ENCODE data around the gene NDUFB4. TPM values are rescaled to one million over a fixed set of nuclear protein-coding genes. Genes with fewer than 3 reads are reported as not detected.
"Not testable (repeated sequence)": the region's sequence is repeated elsewhere in the genome, so short reads cannot be mapped to it uniquely, and the experiment has no call there.

Gene NDUFB4
- total RNA-seq, 4 donors from 2014 or later = 81.4 to 197 (median 119) TPM

- no peak overlapping the region for H3K27ac ChIP-seq
- peaks cover 0 to 12% (median 3%) of the 10 kb centered on the region in 3 donors for H3K9me3 ChIP-seq
- peaks cover 0 to 35% (median 0%) of the 10 kb centered on the region in 4 donors for H3K27me3 ChIP-seq
- TF ChIP-seq POLR2A (IDR thresholded peaks at IDR 0.05) (no peak), CTCF (IDR thresholded peaks at IDR 0.05) (no peak)
- peaks cover 0 to 23% (median 7%) of the 10 kb centered on the region in 3 donors for H3K4me1 ChIP-seq
- H3K36me3 ChIP-seq = no peaks in the 10 kb centered on the region
- no peak for DNase-seq
- H3K4me3 ChIP-seq = no peak overlapping the region
- intact Hi-C loops (cut with DNase I) = no loop called here
These were observed 27.6 kb downstream of the NDUFB4 start for GRCh38 chr3:120623727-120624093.

- H3K9me3 ChIP-seq = peaks cover 0 to 12% (median 3%) of the 10 kb centered on the region in 3 donors
- TF ChIP-seq CTCF (IDR thresholded peaks at IDR 0.05) (no peak), POLR2A (IDR thresholded peaks at IDR 0.05) (no peak)
- DNase-seq = no peak
- intact Hi-C loops (cut with DNase I) = no loop called here
- H3K27me3 ChIP-seq = peaks cover 0 to 48% (median 0%) of the 10 kb centered on the region in 4 donors
- H3K4me3 ChIP-seq = no peak overlapping the region
- no peaks in the 10 kb centered on the region for H3K36me3 ChIP-seq
- H3K27ac ChIP-seq = no peak overlapping the region
- peaks cover 0 to 23% (median 7%) of the 10 kb centered on the region in 3 donors for H3K4me1 ChIP-seq
These were observed 29.0 kb downstream of the NDUFB4 start for GRCh38 chr3:120625159-120625586.

- intact Hi-C loops (cut with DNase I) = no loop called here
- Histone ChIP-seq H3K36me3 (no peaks in the 10 kb centered on the region), H3K27me3 (peaks cover 0 to 17% (median 0%) of the 10 kb centered on the region in 4 donors), H3K27ac (no peak overlapping the region), H3K9me3 (no peaks in the 10 kb centered on the region), H3K4me1 (no peaks in the 10 kb centered on the region), H3K4me3 (no peak overlapping the region)
- no peak for DNase-seq
- 0% methylated on average over 1 of the region's 1 CpG for WGBS, 2 donors
- TF ChIP-seq POLR2A (IDR thresholded peaks at IDR 0.05) (no peak), CTCF (IDR thresholded peaks at IDR 0.05) (no peak)
These were observed 38.4 kb downstream of the NDUFB4 start for GRCh38 chr3:120634539-120634938.

DNA sequence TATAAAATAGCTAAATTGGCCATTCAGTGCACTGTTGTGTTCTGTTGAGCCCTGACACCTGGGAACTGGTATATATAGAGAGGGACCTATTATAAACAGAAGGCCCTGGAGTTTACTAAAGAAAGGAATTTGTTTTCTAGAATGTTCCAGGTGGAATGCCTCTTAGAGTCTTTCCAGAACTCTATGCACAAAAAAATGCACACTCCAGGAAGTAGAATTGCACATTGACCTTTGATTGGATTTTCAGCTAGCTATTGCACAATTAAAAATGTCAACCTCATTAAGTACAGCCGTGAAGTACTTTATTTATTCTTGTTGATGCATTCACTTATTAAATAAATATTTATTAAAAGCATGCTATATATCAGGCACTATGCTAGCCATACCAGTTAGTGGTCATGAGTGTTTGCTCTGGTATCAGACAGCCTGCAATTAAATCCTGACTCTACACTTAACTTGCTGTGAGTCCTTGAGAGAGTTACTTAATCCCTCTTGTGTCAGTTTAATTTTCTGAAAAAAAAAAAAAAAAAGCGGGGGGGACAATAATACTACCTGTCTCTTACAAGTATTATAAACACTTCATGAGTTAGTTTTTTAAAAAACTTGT is 40.8 kb downstream of the NDUFB4 start:
- Histone ChIP-seq H3K4me1 (no peaks in the 10 kb centered on the region), H3K4me3 (no peak overlapping the region), H3K27ac (no peak overlapping the region), H3K27me3 (peaks cover 0 to 14% (median 0%) of the 10 kb centered on the region in 4 donors), H3K9me3 (no peaks in the 10 kb centered on the region), H3K36me3 (no peaks in the 10 kb centered on the region)
- TF ChIP-seq CTCF (IDR thresholded peaks at IDR 0.05) = no peak
- TF ChIP-seq POLR2A (IDR thresholded peaks at IDR 0.05) = no peak
- no peak for DNase-seq
- 64 to 65% methylated on average over 2 of the region's 2 CpGs for WGBS, 2 donors
- intact Hi-C loops (cut with DNase I) = no loop called here

DNA sequence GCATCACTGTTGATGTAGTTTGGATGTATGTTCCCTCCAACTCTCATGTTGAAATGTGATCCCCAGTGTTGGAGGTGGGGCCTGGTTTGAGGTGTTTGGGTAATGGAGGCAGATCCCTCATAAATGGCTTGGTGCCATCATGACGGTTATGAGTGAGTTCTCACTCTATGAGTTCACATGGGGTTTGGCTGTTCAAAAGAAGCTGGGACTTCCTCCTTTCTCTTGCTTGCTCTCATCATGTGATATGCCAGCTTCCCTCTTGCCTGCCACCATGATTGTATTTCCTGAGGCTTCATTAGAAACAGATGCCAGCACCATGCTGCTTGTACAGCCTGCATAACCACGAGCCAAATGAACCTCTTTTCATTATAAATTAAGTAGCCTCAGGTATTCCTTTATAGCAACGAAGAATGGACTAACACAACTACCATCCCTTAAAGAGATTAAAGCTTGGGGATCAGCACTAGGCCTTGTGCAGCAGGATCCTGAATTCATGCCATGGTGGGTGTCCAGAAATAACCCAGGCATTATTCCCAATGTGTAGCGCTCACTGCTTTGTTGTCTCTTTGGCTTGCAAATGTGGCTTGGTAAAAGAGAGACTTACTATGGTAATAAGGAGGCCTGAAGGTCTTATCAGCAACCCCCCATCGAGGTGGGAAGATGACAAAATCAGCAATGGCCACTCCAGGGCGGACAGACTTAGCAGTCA is 41.9 kb downstream of the NDUFB4 start:
- no peak overlapping the region for H3K27ac ChIP-seq
- no peaks in the 10 kb centered on the region for H3K36me3 ChIP-seq
- H3K9me3 ChIP-seq = no peaks in the 10 kb centered on the region
- 62 to 66% methylated on average over 6 of the region's 6 CpGs for WGBS, 2 donors
- TF ChIP-seq POLR2A (IDR thresholded peaks at IDR 0.05) = no peak
- TF ChIP-seq CTCF (IDR thresholded peaks at IDR 0.05) = no peak
- peaks cover 0 to 7% (median 0%) of the 10 kb centered on the region in 4 donors for H3K27me3 ChIP-seq
- no peaks in the 10 kb centered on the region for H3K4me1 ChIP-seq
- no peak for DNase-seq
- intact Hi-C loops (cut with DNase I) = no loop called here
- no peak overlapping the region for H3K4me3 ChIP-seq

DNA sequence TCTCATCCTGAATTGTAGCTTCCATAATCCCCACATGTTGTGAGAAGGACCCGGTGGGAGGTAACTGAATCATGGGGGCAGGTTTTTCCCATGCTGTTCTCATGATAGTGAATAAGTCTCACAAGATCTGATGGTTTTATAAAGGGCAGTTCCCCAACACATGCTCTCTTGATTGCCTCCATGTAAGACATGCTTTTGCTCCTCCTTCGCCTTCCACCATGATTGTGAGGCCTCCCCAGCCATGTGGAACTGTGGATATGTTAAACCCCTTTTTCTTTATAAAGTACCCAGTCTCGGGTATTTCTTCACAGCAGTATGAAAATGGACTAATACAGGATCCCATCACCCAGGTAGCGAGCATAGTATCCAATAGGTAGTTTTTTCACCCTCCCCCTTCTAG is 42.7 kb downstream of the NDUFB4 start:
- H3K4me1 ChIP-seq; intact Hi-C loops (cut with DNase I); H3K27ac ChIP-seq: not testable (repeated sequence)

More for the DNA sequence above, 42.7 kb downstream of the NDUFB4 start:
- WGBS, 2 donors = 80 to 92% methylated on average over 4 of the region's 4 CpGs
- H3K4me3 ChIP-seq, H3K9me3 ChIP-seq, H3K27me3 ChIP-seq, H3K36me3 ChIP-seq, DNase-seq: not testable (repeated sequence)

Data from esophagus squamous epithelium (tissue), 5 donors.